CD4-positive, alpha-beta T cell (primary cell): ENCODE results near the gene C1orf198. TPM values are rescaled to one million over a fixed set of nuclear protein-coding genes. Genes with fewer than 3 reads are reported as not detected.

ENCODE experiments used
- ATAC-seq: fragments of 200-7000 bp; cut with Tn5 transposase; one replicate; pipeline ENCODE4 v1.10.0; 2022; ENCODE audit warnings: mild to moderate bottlenecking; ENCODE audit not compliant: poor library complexity
- CTCF ChIA-PET: fragments of 350-600 bp; sonication (Branson Sonifier 250); formaldehyde crosslinking; loops from one replicate; lab custom pipeline; 2021; ENCODE audit warnings: antibody characterized with exemption, inconsistent platforms; lab: Charles Lee
- POLR2A ChIA-PET: fragments of 350-600 bp; sonication (Branson Sonifier 250); formaldehyde crosslinking; loops from one replicate; lab custom pipeline; 2021; ENCODE audit warnings: antibody characterized with exemption, inconsistent platforms; lab: Charles Lee
- DNase-seq, 14 experiments: peaks; one replicate each; pipeline ENCODE4 v3.0.0-alpha.2; 2013 to 2020; ENCODE audit warnings: mixed read lengths in 2 of 14
- H3K27ac ChIP-seq, 2 donors: one replicate each; pipeline versions ENCODE4 v1.5.1 to v1.7.0; 2013; ENCODE audit warnings: low read length in 2 of 2, low read depth in 1 of 2, mild to moderate bottlenecking in 1 of 2
- H3K27me3 ChIP-seq, 2 experiments: 1 replicate in 1 of 2; 2 replicates in 1 of 2; pipeline versions ENCODE4 v1.6.1 to v1.7.0; 2013; ENCODE audit warnings: low read length in 2 of 2, control low read depth in 1 of 2, mild to moderate bottlenecking in 1 of 2, moderate library complexity in 1 of 2; ENCODE audit not compliant: insufficient read depth in 2 of 2, control insufficient read depth in 1 of 2
- H3K36me3 ChIP-seq: one replicate; pipeline ENCODE4 v1.6.1; 2013; ENCODE audit warnings: low read length, control low read depth; ENCODE audit not compliant: insufficient read depth
- H3K4me1 ChIP-seq: one replicate; pipeline ENCODE4 v1.6.1; 2013; ENCODE audit warnings: low read length, control low read depth; ENCODE audit not compliant: insufficient read depth
- H3K4me3 ChIP-seq: one replicate; pipeline ENCODE4 v1.5.1; 2013; ENCODE audit warnings: mild to moderate bottlenecking, low read length, moderate library complexity
- H3K9me3 ChIP-seq, 2 experiments: 1 replicate in 1 of 2; 2 replicates in 1 of 2; pipeline versions ENCODE4 v1.6.1 to v1.7.0; 2013; ENCODE audit warnings: low read length in 2 of 2, mild to moderate bottlenecking in 2 of 2, control low read depth in 1 of 2, moderate library complexity in 1 of 2; ENCODE audit not compliant: control insufficient read depth in 1 of 2, insufficient read depth in 1 of 2
- H3K27ac Mint-ChIP-seq: one replicate; pipeline ENCODE4 v1.8.0; 2020; ENCODE audit warnings: mixed read lengths
- H3K27me3 Mint-ChIP-seq: one replicate; pipeline ENCODE4 v1.8.0; 2021; ENCODE audit warnings: mixed read lengths
- H3K36me3 Mint-ChIP-seq: one replicate; pipeline ENCODE4 v1.8.0; 2021; ENCODE audit warnings: low read depth, mixed read lengths
- H3K4me1 Mint-ChIP-seq: one replicate; pipeline ENCODE4 v1.8.0; 2021; ENCODE audit warnings: low read depth, mixed read lengths
- H3K4me3 Mint-ChIP-seq: one replicate; pipeline ENCODE4 v1.8.0; 2020; ENCODE audit warnings: mild to moderate bottlenecking, mixed read lengths
- H3K9me3 Mint-ChIP-seq: one replicate; pipeline ENCODE4 v1.8.0; 2020; ENCODE audit warnings: mixed read lengths
- intact Hi-C, 2 experiments: fragments of 100-400 bp; cut with DNase I in 1 of 2; cut with micrococcal nuclease in 1 of 2; formaldehyde crosslinking; loops; one replicate each; pipeline versions ENCODE4 v1.15.1 to v1.9.0; 2023 to 2025; cut with DNase I, micrococcal nuclease
- total RNA-seq, 174 experiments: library from RNA in 2 of 174; stranded (reverse) in 2 of 174; gene quantifications; one replicate each; pipeline ENCODE4 v1.2.3 and lab custom pipeline; 2021 to 2026
- TF ChIP-seq, protein P1 (sequence below): fragments of 200-600 bp; IDR thresholded peaks from one replicate; pipeline ENCODE4 v1.8.0; 2022; ENCODE audit warnings: antibody characterized with exemption, mild to moderate bottlenecking

C1orf198 gene
- total RNA-seq, 2 experiments from 2014 or later, result 2.2 TPM

- Mint-ChIP-seq H3K27me3 (no peaks in the 10 kb centered on the region), H3K9me3 (no peaks in the 10 kb centered on the region), H3K36me3 (peaks cover 93% of the 10 kb centered on the region), H3K27ac (no peak overlapping the region), H3K4me3 (no peak overlapping the region), H3K4me1 (no peaks in the 10 kb centered on the region)
- CTCF ChIA-PET, result no interaction called here
- ATAC-seq, result no peak
- Histone ChIP-seq H3K4me1 (no peaks in the 10 kb centered on the region), H3K36me3 (peaks cover 90% of the 10 kb centered on the region), H3K27ac (no peak overlapping the region), H3K9me3 (no peaks in the 10 kb centered on the region), H3K27me3 (no peaks in the 10 kb centered on the region), H3K4me3 (no peak overlapping the region)
- intact Hi-C loops, result no loop called here
- TF ChIP-seq, protein P1, sequence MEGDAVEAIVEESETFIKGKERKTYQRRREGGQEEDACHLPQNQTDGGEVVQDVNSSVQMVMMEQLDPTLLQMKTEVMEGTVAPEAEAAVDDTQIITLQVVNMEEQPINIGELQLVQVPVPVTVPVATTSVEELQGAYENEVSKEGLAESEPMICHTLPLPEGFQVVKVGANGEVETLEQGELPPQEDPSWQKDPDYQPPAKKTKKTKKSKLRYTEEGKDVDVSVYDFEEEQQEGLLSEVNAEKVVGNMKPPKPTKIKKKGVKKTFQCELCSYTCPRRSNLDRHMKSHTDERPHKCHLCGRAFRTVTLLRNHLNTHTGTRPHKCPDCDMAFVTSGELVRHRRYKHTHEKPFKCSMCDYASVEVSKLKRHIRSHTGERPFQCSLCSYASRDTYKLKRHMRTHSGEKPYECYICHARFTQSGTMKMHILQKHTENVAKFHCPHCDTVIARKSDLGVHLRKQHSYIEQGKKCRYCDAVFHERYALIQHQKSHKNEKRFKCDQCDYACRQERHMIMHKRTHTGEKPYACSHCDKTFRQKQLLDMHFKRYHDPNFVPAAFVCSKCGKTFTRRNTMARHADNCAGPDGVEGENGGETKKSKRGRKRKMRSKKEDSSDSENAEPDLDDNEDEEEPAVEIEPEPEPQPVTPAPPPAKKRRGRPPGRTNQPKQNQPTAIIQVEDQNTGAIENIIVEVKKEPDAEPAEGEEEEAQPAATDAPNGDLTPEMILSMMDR, result no peak
- no peak for DNase-seq
- POLR2A ChIA-PET, result no interaction called here
Observed at GRCh38 chr1:230910755-230911117, 42.4 kb upstream of the C1orf198 start.

- Histone ChIP-seq H3K4me3 (no peak overlapping the region), H3K36me3 (peaks cover 93% of the 10 kb centered on the region), H3K4me1 (no peaks in the 10 kb centered on the region), H3K9me3 (no peaks in the 10 kb centered on the region), H3K27ac (no peak overlapping the region), H3K27me3 (no peaks in the 10 kb centered on the region)
- Mint-ChIP-seq H3K4me3 (no peak overlapping the region), H3K9me3 (no peaks in the 10 kb centered on the region), H3K36me3 (peaks cover 93% of the 10 kb centered on the region), H3K27ac (no peak overlapping the region), H3K4me1 (no peaks in the 10 kb centered on the region), H3K27me3 (no peaks in the 10 kb centered on the region)
- ATAC-seq (no peak), DNase-seq (no peak)
- ChIA-PET POLR2A (no interaction called here), CTCF (no interaction called here)
- intact Hi-C loops, result no loop called here
- TF ChIP-seq, protein P1, result no peak
Observed at GRCh38 chr1:230909974-230910754, 41.8 kb upstream of the C1orf198 start.

GRCh38 chr1:230907472-230908205 is 39.3 kb upstream of the C1orf198 start:
- Histone ChIP-seq H3K27me3 (no peaks in the 10 kb centered on the region), H3K27ac (no peak overlapping the region), H3K4me1 (no peaks in the 10 kb centered on the region), H3K4me3 (no peak overlapping the region), H3K9me3 (no peaks in the 10 kb centered on the region), H3K36me3 (peaks cover 77% of the 10 kb centered on the region)
- H3K4me1 Mint-ChIP-seq, result no peaks in the 10 kb centered on the region
- ChIA-PET CTCF (no interaction called here), POLR2A (no interaction called here)
- DNase-seq (no peak), ATAC-seq (no peak)
- no peaks in the 10 kb centered on the region for H3K27me3 Mint-ChIP-seq
- TF ChIP-seq, protein P1, result no peak
- H3K27ac Mint-ChIP-seq, result no peak overlapping the region
- H3K9me3 Mint-ChIP-seq, result no peaks in the 10 kb centered on the region
- intact Hi-C loops, result no loop called here
- peaks cover 85% of the 10 kb centered on the region for H3K36me3 Mint-ChIP-seq
- no peak overlapping the region for H3K4me3 Mint-ChIP-seq
